Activated CD8-positive, alpha-beta T cell treated with anti-CD3 and anti-CD28 coated beads for 36 hours (primary cell): ENCODE results near the gene ZDHHC24. TPM values are rescaled to one million over a fixed set of nuclear protein-coding genes. Genes with fewer than 3 reads are reported as not detected.

Experiments used
- ATAC-seq: fragments of 200-7000 bp; cut with Tn5 transposase; one replicate; pipeline ENCODE4 v1.10.0; 2021; ENCODE audit warnings: mild to moderate bottlenecking, moderate library complexity
- CTCF ChIA-PET: fragments of 350-600 bp; sonication (Branson Sonifier 250); formaldehyde crosslinking; loops from one replicate; lab custom pipeline; 2021; ENCODE audit warnings: antibody characterized with exemption; lab: Charles Lee
- POLR2A ChIA-PET: fragments of 350-600 bp; sonication (Branson Sonifier 250); formaldehyde crosslinking; loops from one replicate; lab custom pipeline; 2021; ENCODE audit warnings: antibody characterized with exemption; lab: Charles Lee
- DNase-seq: peaks from one replicate; pipeline ENCODE4 v3.0.0-alpha.2; 2020
- H3K27ac Mint-ChIP-seq: one replicate; pipeline ENCODE4 v1.8.0; 2021; ENCODE audit warnings: mild to moderate bottlenecking, mixed read lengths
- H3K27me3 Mint-ChIP-seq: one replicate; pipeline ENCODE4 v1.8.0; 2021; ENCODE audit warnings: mixed read lengths
- H3K36me3 Mint-ChIP-seq: one replicate; pipeline ENCODE4 v1.8.0; 2021; ENCODE audit warnings: low read depth, mixed read lengths
- H3K4me1 Mint-ChIP-seq: one replicate; pipeline ENCODE4 v1.8.0; 2021; ENCODE audit warnings: low read depth, mixed read lengths
- H3K4me3 Mint-ChIP-seq: one replicate; pipeline ENCODE4 v1.8.0; 2021; ENCODE audit warnings: mild to moderate bottlenecking, moderate library complexity, mixed read lengths
- H3K9me3 Mint-ChIP-seq: one replicate; pipeline ENCODE4 v1.8.0; 2021; ENCODE audit warnings: mixed read lengths
- CTCF ChIP-seq: fragments of 200-600 bp; IDR thresholded peaks from one replicate; pipeline ENCODE4 v1.8.0; 2022; ENCODE audit warnings: antibody characterized with exemption, mild to moderate bottlenecking
- intact Hi-C: fragments of 100-400 bp; cut with micrococcal nuclease; formaldehyde crosslinking; loops from one replicate; pipeline ENCODE4 v1.10.0; 2022
- total RNA-seq, 2 experiments: library from RNA; stranded (reverse); gene quantifications; one replicate each; pipeline ENCODE4 v1.2.3, GENCODE V29; 2021

The ZDHHC24 gene
- total RNA-seq, 2 experiments from 2014 or later: 13.2 to 14.0 TPM

- intact Hi-C loops: no loop called here
- POLR2A ChIA-PET: no interaction called here
- peaks cover 7% of the 10 kb centered on the region for H3K36me3 Mint-ChIP-seq
- H3K9me3 Mint-ChIP-seq: no peaks in the 10 kb centered on the region
- CTCF ChIA-PET: interaction anchor here (0.9 to 2.4 kb wide), 5 partner anchors 29 to 122 kb away, joined by 3 to 8 read pairs (median 4); partner anchors contain the start of gene DPP3
- no peak for TF ChIP-seq CTCF
- H3K27me3 Mint-ChIP-seq: no peaks in the 10 kb centered on the region
- ATAC-seq (no peak), DNase-seq (peak; percentile 12)
- H3K27ac Mint-ChIP-seq: no peak overlapping the region
- H3K4me3 Mint-ChIP-seq: no peak overlapping the region
- H3K4me1 Mint-ChIP-seq: peaks cover 14% of the 10 kb centered on the region
Measured at GRCh38 chr11:66509131-66509561, 36.7 kb downstream of the ZDHHC24 start.

- intact Hi-C loops: no loop called here
- ChIA-PET POLR2A (no interaction called here), CTCF (interaction anchor here (1.9 kb wide), 1 partner anchor 14 kb away, joined by 5 read pairs; no protein-coding TSS in a partner anchor)
- Mint-ChIP-seq H3K4me3 (no peak overlapping the region), H3K4me1 (peaks cover 3% of the 10 kb centered on the region), H3K36me3 (peaks cover 9% of the 10 kb centered on the region), H3K27ac (no peak overlapping the region), H3K9me3 (no peaks in the 10 kb centered on the region), H3K27me3 (no peaks in the 10 kb centered on the region)
- TF ChIP-seq CTCF: no peak
- ATAC-seq (no peak), DNase-seq (no peak)
Measured at GRCh38 chr11:66505276-66505816, 40.5 kb downstream of the ZDHHC24 start.

GRCh38 chr11:66498506-66498905 lies 47.3 kb downstream of the ZDHHC24 start:
- Mint-ChIP-seq H3K4me3 (no peak overlapping the region), H3K4me1 (no peaks in the 10 kb centered on the region), H3K36me3 (peaks cover 16% of the 10 kb centered on the region), H3K27me3 (no peaks in the 10 kb centered on the region), H3K27ac (no peak overlapping the region), H3K9me3 (no peaks in the 10 kb centered on the region)
- CTCF ChIA-PET: no interaction called here
- no peak for DNase-seq
- intact Hi-C loops: no loop called here
- no peak for ATAC-seq
- TF ChIP-seq CTCF: no peak
- POLR2A ChIA-PET: no interaction called here

GRCh38 chr11:66497206-66497605 lies 48.6 kb downstream of the ZDHHC24 start:
- H3K9me3 Mint-ChIP-seq: no peaks in the 10 kb centered on the region
- CTCF ChIA-PET: no interaction called here
- H3K36me3 Mint-ChIP-seq: peaks cover 21% of the 10 kb centered on the region
- no peaks in the 10 kb centered on the region for H3K27me3 Mint-ChIP-seq
- POLR2A ChIA-PET: no interaction called here
- TF ChIP-seq CTCF: no peak
- no peak overlapping the region for H3K4me3 Mint-ChIP-seq
- DNase-seq (no peak), ATAC-seq (no peak)
- H3K27ac Mint-ChIP-seq: no peak overlapping the region
- intact Hi-C loops: no loop called here
- H3K4me1 Mint-ChIP-seq: no peaks in the 10 kb centered on the region

- Mint-ChIP-seq H3K4me3 (no peak overlapping the region), H3K27ac (no peak overlapping the region), H3K27me3 (no peaks in the 10 kb centered on the region), H3K36me3 (peaks cover 23% of the 10 kb centered on the region), H3K4me1 (no peaks in the 10 kb centered on the region), H3K9me3 (no peaks in the 10 kb centered on the region)
- ChIA-PET CTCF (interaction anchor here (0.9 to 1.1 kb wide), 2 partner anchors 88 to 99 kb away, joined by 3 read pairs; no protein-coding TSS in a partner anchor), POLR2A (no interaction called here)
- TF ChIP-seq CTCF: peak; percentile 42
- DNase-seq (peak; percentile 47), ATAC-seq (peak; percentile 37)
- intact Hi-C loops: no loop called here
Measured at GRCh38 chr11:66495401-66495854, 50.4 kb downstream of the ZDHHC24 start.
